ENCODE measurements around the gene PLEKHG7.

DNA sequence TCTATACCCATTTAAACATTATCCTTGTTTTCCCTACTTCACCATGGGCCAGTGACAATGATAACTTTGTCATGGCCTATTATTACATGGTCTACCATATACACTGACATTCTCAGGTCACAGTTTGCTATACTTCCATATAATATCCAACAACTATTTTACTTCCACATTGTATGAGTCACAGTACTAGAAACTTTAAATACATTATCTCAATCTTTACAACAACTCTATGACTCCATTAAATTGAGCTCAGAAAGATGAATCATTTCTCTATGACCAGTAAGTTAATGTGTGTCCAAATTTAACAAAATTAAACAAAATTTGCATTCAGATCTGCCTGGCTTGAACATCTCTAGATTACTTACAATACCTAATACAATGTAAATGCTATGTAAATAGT lies 93.9 kb downstream of the PLEKHG7 start:
- TF ChIP-seq EZH2 (IDR thresholded peaks at IDR 0.05): no peak
- TF ChIP-seq POLR2AphosphoS5 (IDR thresholded peaks at IDR 0.05; ENCODE audit: borderline replicate concordance, low read depth, low read length): no peak
- TF ChIP-seq FOXP2 (optimal IDR thresholded peaks at IDR 0.05; ENCODE audit: control extremely low read depth, extremely low read length, insufficient read depth): no peak
